OCI-LY7 (cell line): ENCODE measurements around the gene MOB1B. TPM values are rescaled to one million over a fixed set of nuclear protein-coding genes. Genes with fewer than 3 reads are reported as not detected.

ENCODE experiments used
- BruUV-seq: library from RNA; stranded (reverse); fragments of 400-500 nt; replicated peaks from 2 replicates; lab custom pipeline; 2021; lab: Mats Ljungman, UMichigan
- CTCF ChIA-PET: fragments of 300-600 bp; sonication (Branson Sonifier 250); formaldehyde crosslinking; loops from one replicate; lab custom pipeline; 2022; ENCODE audit warnings: antibody characterized with exemption; ENCODE audit not compliant: unreplicated experiment; lab: Charles Lee
- POLR2A ChIA-PET: fragments of 300-600 bp; sonication (Branson Sonifier 250); formaldehyde crosslinking; loops from one replicate; lab custom pipeline; 2022; ENCODE audit warnings: antibody characterized with exemption; lab: Charles Lee
- DNase-seq: peaks from one replicate; pipeline ENCODE4 v3.0.0-alpha.2; 2015; ENCODE audit warnings: low spot score
- H2AFZ ChIP-seq: fragments of 200-600 bp; sonication (generic), shearing (Covaris generic); 2 replicates; pipeline ENCODE4 v1.6.1; 2014; ENCODE audit warnings: mild to moderate bottlenecking, antibody characterized with exemption, low read length, moderate library complexity
- H3K27ac ChIP-seq: fragments of 200-600 bp; sonication (generic); 2 replicates; pipeline ENCODE4 v1.5.1; 2014; ENCODE audit warnings: mixed run types, low read depth, mild to moderate bottlenecking, moderate library complexity, low read length, inconsistent platforms; ENCODE audit not compliant: poor library complexity, severe bottlenecking
- H3K36me3 ChIP-seq: fragments of 200-600 bp; sonication (generic); 2 replicates; pipeline ENCODE4 v1.6.1; 2014; ENCODE audit warnings: mild to moderate bottlenecking, antibody characterized with exemption, low read length, moderate library complexity, mixed read lengths; ENCODE audit not compliant: insufficient read depth
- H3K4me1 ChIP-seq: fragments of 200-600 bp; sonication (generic); 2 replicates; pipeline ENCODE4 v1.5.1; 2014; ENCODE audit warnings: mild to moderate bottlenecking, low read length; ENCODE audit not compliant: insufficient read depth, poor library complexity, severe bottlenecking
- H3K4me2 ChIP-seq: fragments of 200-600 bp; sonication (generic); 2 replicates; pipeline ENCODE4 v1.6.1; 2014; ENCODE audit warnings: mild to moderate bottlenecking, low read length
- H3K4me3 ChIP-seq: fragments of 200-600 bp; sonication (generic); 2 replicates; pipeline ENCODE4 v1.5.1; 2014; ENCODE audit warnings: mild to moderate bottlenecking, low read depth, low read length; ENCODE audit not compliant: poor library complexity, severe bottlenecking
- H3K79me2 ChIP-seq: fragments of 200-600 bp; sonication (generic); 2 replicates; pipeline ENCODE4 v1.6.1; 2016; ENCODE audit warnings: low read depth, mild to moderate bottlenecking, low read length, moderate library complexity, mixed read lengths; ENCODE audit not compliant: insufficient read depth
- H3K9me2 ChIP-seq: fragments of 200-600 bp; sonication (generic); 2 replicates; pipeline ENCODE4 v1.6.1; 2016; ENCODE audit warnings: mild to moderate bottlenecking, low read length, mixed read lengths; ENCODE audit not compliant: insufficient read depth
- H3K9me3 ChIP-seq: fragments of 200-600 bp; sonication (generic); 2 replicates; pipeline ENCODE4 v1.6.1; 2014; ENCODE audit warnings: mild to moderate bottlenecking, mixed run types, low read length, mixed read lengths
- H4K20me1 ChIP-seq: fragments of 200-600 bp; sonication (generic); 2 replicates; pipeline ENCODE4 v1.6.1; 2014; ENCODE audit warnings: mild to moderate bottlenecking, antibody characterized with exemption, low read length, moderate library complexity, mixed read lengths; ENCODE audit not compliant: insufficient read depth
- EZH2phosphoT487 ChIP-seq: fragments of 200-600 bp; sonication (generic); IDR thresholded peaks from 2 replicates; pipeline ENCODE4 v1.6.1; 2018; ENCODE audit warnings: low read depth, borderline replicate concordance, mild to moderate bottlenecking, mixed run types, antibody characterized with exemption, low read length, moderate library complexity, mixed read lengths
- intact Hi-C: fragments of 100-400 bp; cut with micrococcal nuclease; formaldehyde crosslinking; loops from one replicate; pipeline ENCODE4 v1.10.0; 2022; ENCODE audit not compliant: unreplicated experiment
- total RNA-seq, 2 experiments: library from RNA; depleted of rRNA in 1 of 2; stranded (reverse); fragments of >200 nt in 1 of 2; shearing (Covaris generic) in 1 of 2; gene quantifications; 2 replicates each; pipeline ENCODE4 v1.2.3, GENCODE V29; 2014 to 2022
- TF ChIP-seq, protein P1 (sequence below): fragments of 200-600 bp; sonication (generic); conservative IDR thresholded peaks from 2 replicates; pipeline ENCODE4 v1.5.1; 2014; ENCODE audit warnings: mild to moderate bottlenecking, antibody characterized with exemption, low read length, moderate library complexity, mixed read lengths

MOB1B gene
- total RNA-seq, 2 experiments from 2014 or later = 4.7 to 22.4 TPM

DNA sequence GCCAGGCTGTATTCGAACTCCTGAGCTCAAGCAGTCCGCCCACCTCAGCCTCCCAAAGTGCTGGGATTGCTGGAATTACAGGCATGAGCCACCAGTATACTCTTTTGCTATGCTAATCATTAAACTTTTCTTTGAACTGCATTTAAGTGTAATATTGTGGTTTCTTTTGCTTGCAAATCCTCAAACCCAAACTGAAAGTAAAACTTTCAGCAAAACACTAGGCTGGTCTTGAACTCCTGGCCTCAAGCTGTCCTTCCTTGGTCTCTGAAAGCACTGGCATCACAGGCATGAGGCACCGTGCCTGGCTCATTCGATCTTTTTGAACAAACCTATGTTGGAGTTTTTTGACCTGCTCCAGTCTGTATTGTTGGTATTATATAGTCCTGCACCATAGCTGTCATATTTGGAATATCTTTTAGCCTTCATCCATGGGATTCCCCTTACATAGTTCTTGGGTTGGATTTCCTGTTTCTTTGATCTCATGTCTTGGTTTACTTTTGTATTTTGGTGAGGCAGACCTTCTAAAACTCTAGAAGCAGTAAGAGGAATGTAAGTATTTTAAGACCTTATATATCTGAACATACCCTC, 34.1 kb downstream of the MOB1B start:
- Histone ChIP-seq H4K20me1 (no peaks in the 10 kb centered on the region), H3K36me3 (peaks cover 21% of the 10 kb centered on the region), H2AFZ (no peak overlapping the region), H3K79me2 (peaks cover 46% of the 10 kb centered on the region; the same call in 1 of the 2 replicates), H3K9me2 (no peaks in the 10 kb centered on the region), H3K4me1 (peaks cover 20% of the 10 kb centered on the region), H3K4me3 (no peak overlapping the region), H3K9me3 (peaks cover 10% of the 10 kb centered on the region), H3K4me2 (no peak overlapping the region), H3K27ac (no peak overlapping the region)
- TF ChIP-seq, protein P1, sequence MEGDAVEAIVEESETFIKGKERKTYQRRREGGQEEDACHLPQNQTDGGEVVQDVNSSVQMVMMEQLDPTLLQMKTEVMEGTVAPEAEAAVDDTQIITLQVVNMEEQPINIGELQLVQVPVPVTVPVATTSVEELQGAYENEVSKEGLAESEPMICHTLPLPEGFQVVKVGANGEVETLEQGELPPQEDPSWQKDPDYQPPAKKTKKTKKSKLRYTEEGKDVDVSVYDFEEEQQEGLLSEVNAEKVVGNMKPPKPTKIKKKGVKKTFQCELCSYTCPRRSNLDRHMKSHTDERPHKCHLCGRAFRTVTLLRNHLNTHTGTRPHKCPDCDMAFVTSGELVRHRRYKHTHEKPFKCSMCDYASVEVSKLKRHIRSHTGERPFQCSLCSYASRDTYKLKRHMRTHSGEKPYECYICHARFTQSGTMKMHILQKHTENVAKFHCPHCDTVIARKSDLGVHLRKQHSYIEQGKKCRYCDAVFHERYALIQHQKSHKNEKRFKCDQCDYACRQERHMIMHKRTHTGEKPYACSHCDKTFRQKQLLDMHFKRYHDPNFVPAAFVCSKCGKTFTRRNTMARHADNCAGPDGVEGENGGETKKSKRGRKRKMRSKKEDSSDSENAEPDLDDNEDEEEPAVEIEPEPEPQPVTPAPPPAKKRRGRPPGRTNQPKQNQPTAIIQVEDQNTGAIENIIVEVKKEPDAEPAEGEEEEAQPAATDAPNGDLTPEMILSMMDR = no peak
- no peak for TF ChIP-seq EZH2phosphoT487
- POLR2A ChIA-PET = interaction anchor here (0.7 to 1.1 kb wide), 2 partner anchors 13 to 1124 kb away, joined by 3 to 6 read pairs; no protein-coding TSS in a partner anchor
- BruUV-seq = no TSS peak
- intact Hi-C loops = no loop called here
- no peak for DNase-seq
- CTCF ChIA-PET = no interaction called here

DNA sequence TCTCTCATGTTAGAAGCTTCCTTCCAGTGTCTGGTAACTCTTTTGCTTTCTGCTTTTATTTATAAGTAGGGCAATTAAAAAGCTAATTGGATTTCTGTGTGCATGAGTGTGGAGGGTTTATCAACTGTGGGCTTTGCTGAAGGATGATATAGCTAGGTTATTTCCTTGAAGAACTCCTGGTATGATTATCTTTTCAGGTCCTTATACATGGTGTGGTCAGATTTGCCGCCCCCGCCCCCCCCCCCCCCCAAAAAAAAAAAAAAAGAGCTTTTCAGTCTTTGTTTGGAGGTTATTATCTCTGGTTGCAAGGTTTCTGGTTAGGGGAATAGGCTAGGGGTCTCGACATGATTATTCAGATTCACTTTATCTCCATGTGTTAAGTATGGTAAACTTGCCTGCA, 35.9 kb downstream of the MOB1B start:
- Histone ChIP-seq H4K20me1 (no peaks in the 10 kb centered on the region), H3K9me3 (peaks cover 2% of the 10 kb centered on the region), H3K4me2 (no peak overlapping the region), H3K9me2 (no peaks in the 10 kb centered on the region), H2AFZ (no peak overlapping the region), H3K4me3 (no peak overlapping the region), H3K4me1 (peaks cover 22% of the 10 kb centered on the region), H3K27ac (no peak overlapping the region), H3K79me2 (peaks cover 39% of the 10 kb centered on the region; the same call in 1 of the 2 replicates), H3K36me3 (peaks cover 12% of the 10 kb centered on the region)
- intact Hi-C loops = no loop called here
- no peak for DNase-seq
- BruUV-seq = no TSS peak
- ChIA-PET CTCF (no interaction called here), POLR2A (interaction anchor here (0.6 to 2.4 kb wide), 11 partner anchors 9 to 546 kb away, joined by 3 to 8 read pairs (median 4); no protein-coding TSS in a partner anchor)
- TF ChIP-seq EZH2phosphoT487 = no peak
- TF ChIP-seq, protein P1 = no peak

DNA sequence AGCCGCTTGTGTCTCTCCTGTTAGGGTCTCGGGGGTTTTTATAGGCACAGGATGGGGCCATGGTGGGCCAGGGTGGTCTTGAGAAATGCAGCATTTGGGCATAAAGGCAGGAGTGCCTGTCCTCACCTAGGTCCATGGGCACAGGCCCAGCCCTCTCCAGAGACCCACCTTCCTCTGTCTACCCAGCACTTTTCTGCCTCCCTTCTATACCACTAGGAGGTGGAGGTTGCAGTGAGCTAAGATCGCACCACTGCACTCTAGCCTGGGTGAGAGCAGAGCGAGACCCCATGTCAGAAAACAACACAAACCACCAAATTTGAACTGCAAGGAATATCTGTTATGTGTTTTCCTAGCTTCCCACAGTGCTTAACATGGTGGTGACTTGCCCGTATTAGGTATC, 38.0 kb downstream of the MOB1B start:
- H3K9me3 ChIP-seq = no peaks in the 10 kb centered on the region
- no peak overlapping the region for H3K4me2 ChIP-seq
- no peak overlapping the region for H2AFZ ChIP-seq
- DNase-seq = no peak
- no peak overlapping the region for H3K4me3 ChIP-seq
- H3K36me3 ChIP-seq = peaks cover 16% of the 10 kb centered on the region
- POLR2A ChIA-PET = interaction anchor here (0.6 to 8.4 kb wide), 3 partner anchors 13 to 350 kb away, joined by 3 to 84 read pairs (median 4); no protein-coding TSS in a partner anchor
- BruUV-seq = no TSS peak
- CTCF ChIA-PET = no interaction called here
- intact Hi-C loops = no loop called here
- no peak overlapping the region for H3K27ac ChIP-seq
- H3K79me2 ChIP-seq = peaks cover 36% of the 10 kb centered on the region; the same call in 1 of the 2 replicates
- TF ChIP-seq, protein P1 = peak; percentile 49
- no peak for TF ChIP-seq EZH2phosphoT487
- H3K9me2 ChIP-seq = no peaks in the 10 kb centered on the region
- H4K20me1 ChIP-seq = no peaks in the 10 kb centered on the region
- H3K4me1 ChIP-seq = peaks cover 35% of the 10 kb centered on the region
